Parathyroid adenoma (tissue), 2 donors: ENCODE results near the gene FRAT1.
A peak's percentile ranks its signal among the peaks of the same experiment; 100 is the strongest.
"Not testable (repeated sequence)": the region's sequence is repeated elsewhere in the genome, so short reads cannot be mapped to it uniquely, and the experiment has no call there.

ENCODE experiments used
- H2AFZ ChIP-seq: fragments of 300-600 bp; sonication (generic); one replicate; pipeline ENCODE4 v1.7.0; 2017; ENCODE audit warnings: antibody characterized with exemption, mild to moderate bottlenecking
- H3K27ac ChIP-seq: fragments of 300-600 bp; sonication (generic); one replicate; pipeline ENCODE4 v1.7.0; 2017
- H3K27me3 ChIP-seq: fragments of 300-600 bp; sonication (generic); one replicate; pipeline ENCODE4 v1.7.0; 2017; ENCODE audit warnings: low read length; ENCODE audit not compliant: control insufficient read depth, insufficient read depth
- H3K36me3 ChIP-seq: fragments of 300-600 bp; sonication (generic); one replicate; pipeline ENCODE4 v1.7.0; 2017; ENCODE audit warnings: low read length; ENCODE audit not compliant: control insufficient read depth, insufficient read depth
- H3K4me1 ChIP-seq: fragments of 300-600 bp; sonication (generic); one replicate; pipeline ENCODE4 v1.7.0; 2017; ENCODE audit warnings: control low read depth
- H3K4me2 ChIP-seq: fragments of 300-600 bp; sonication (generic); one replicate; pipeline ENCODE4 v1.7.0; 2017; ENCODE audit warnings: low read length
- H3K4me3 ChIP-seq: fragments of 300-600 bp; sonication (generic); one replicate; pipeline ENCODE4 v1.7.0; 2017; ENCODE audit warnings: low read depth, low read length
- H3K79me2 ChIP-seq: fragments of 300-600 bp; sonication (generic); one replicate; pipeline ENCODE4 v1.7.0; 2017; ENCODE audit warnings: control low read depth
- H3K9ac ChIP-seq: fragments of 300-600 bp; sonication (generic); one replicate; pipeline ENCODE4 v1.7.0; 2017; ENCODE audit warnings: mild to moderate bottlenecking
- H3K9me3 ChIP-seq: fragments of 300-600 bp; sonication (generic); one replicate; pipeline ENCODE4 v1.7.0; 2017; ENCODE audit warnings: low read length; ENCODE audit not compliant: control insufficient read depth
- CTCF ChIP-seq: fragments of 300-600 bp; sonication (generic); IDR thresholded peaks from one replicate; pipeline ENCODE4 v1.7.0; 2017; ENCODE audit warnings: antibody characterized with exemption, mild to moderate bottlenecking
- donor health status: primary hyperparathyroidism.

Gene FRAT1

GRCh38 chr10:97336446-97336845, 17.4 kb downstream of the FRAT1 start:
- TF ChIP-seq CTCF: no peak
- Histone ChIP-seq H3K4me3 (no peak overlapping the region), H3K9me3 (no peaks in the 10 kb centered on the region), H3K79me2 (peaks cover 7% of the 10 kb centered on the region), H3K27me3 (no peaks in the 10 kb centered on the region), H3K4me2 (no peak overlapping the region), H3K36me3 (no peaks in the 10 kb centered on the region), H3K9ac (no peak overlapping the region), H3K4me1 (peaks cover 22% of the 10 kb centered on the region), H2AFZ (peak overlapping the region; percentile 83), H3K27ac (peak overlapping the region; percentile 50)

GRCh38 chr10:97336942-97337831, 18.1 kb downstream of the FRAT1 start:
- no peaks in the 10 kb centered on the region for H3K9me3 ChIP-seq
- peak overlapping the region; percentile 38 for H3K4me2 ChIP-seq
- no peak overlapping the region for H3K9ac ChIP-seq
- peak overlapping the region; percentile 55 for H3K27ac ChIP-seq
- H2AFZ ChIP-seq: peak overlapping the region; percentile 83
- no peak for TF ChIP-seq CTCF
- peaks cover 19% of the 10 kb centered on the region for H3K4me1 ChIP-seq
- H3K79me2 ChIP-seq: peaks cover 7% of the 10 kb centered on the region
- no peaks in the 10 kb centered on the region for H3K36me3 ChIP-seq
- no peaks in the 10 kb centered on the region for H3K27me3 ChIP-seq
- H3K4me3 ChIP-seq: peak overlapping the region; percentile 1

- H3K4me1 ChIP-seq: peaks cover 13% of the 10 kb centered on the region
- H3K79me2 ChIP-seq: peaks cover 6% of the 10 kb centered on the region
- H3K36me3 ChIP-seq: no peaks in the 10 kb centered on the region
- no peak overlapping the region for H3K4me2 ChIP-seq
- H3K9ac ChIP-seq: no peak overlapping the region
- H2AFZ ChIP-seq: peak overlapping the region; percentile 83
- no peak overlapping the region for H3K4me3 ChIP-seq
- no peaks in the 10 kb centered on the region for H3K27me3 ChIP-seq
- no peaks in the 10 kb centered on the region for H3K9me3 ChIP-seq
- no peak for TF ChIP-seq CTCF
- H3K27ac ChIP-seq: peak overlapping the region; percentile 55
Observed at GRCh38 chr10:97338041-97338440, 19.0 kb downstream of the FRAT1 start.

- H3K4me3 ChIP-seq: no peak overlapping the region
- no peaks in the 10 kb centered on the region for H3K79me2 ChIP-seq
- no peak overlapping the region for H2AFZ ChIP-seq
- H3K9ac ChIP-seq: no peak overlapping the region
- H3K36me3 ChIP-seq: no peaks in the 10 kb centered on the region
- peaks cover 2% of the 10 kb centered on the region for H3K4me1 ChIP-seq
- H3K27me3 ChIP-seq: no peaks in the 10 kb centered on the region
- no peak for TF ChIP-seq CTCF
- no peaks in the 10 kb centered on the region for H3K9me3 ChIP-seq
- H3K4me2 ChIP-seq: no peak overlapping the region
- no peak overlapping the region for H3K27ac ChIP-seq
Observed at GRCh38 chr10:97341416-97341815, 22.3 kb downstream of the FRAT1 start.

- H3K9ac ChIP-seq, H3K4me1 ChIP-seq, H3K4me3 ChIP-seq, H3K27ac ChIP-seq, H3K79me2 ChIP-seq, H3K27me3 ChIP-seq, H3K4me2 ChIP-seq, H3K36me3 ChIP-seq, H2AFZ ChIP-seq, H3K9me3 ChIP-seq: not testable (repeated sequence)
Observed at GRCh38 chr10:97343664-97344063, 24.6 kb downstream of the FRAT1 start.
